HG03175 (cell line): ENCODE results near the gene KCNMA1.

Source experiments
- ATAC-seq: cut with Tn5 transposase; IDR thresholded peaks from one replicate; pipeline ENCODE4 v1.9.1; 2021; ENCODE audit warnings: mild to moderate bottlenecking, moderate library complexity; ENCODE audit not compliant: unreplicated experiment

The KCNMA1 gene

DNA sequence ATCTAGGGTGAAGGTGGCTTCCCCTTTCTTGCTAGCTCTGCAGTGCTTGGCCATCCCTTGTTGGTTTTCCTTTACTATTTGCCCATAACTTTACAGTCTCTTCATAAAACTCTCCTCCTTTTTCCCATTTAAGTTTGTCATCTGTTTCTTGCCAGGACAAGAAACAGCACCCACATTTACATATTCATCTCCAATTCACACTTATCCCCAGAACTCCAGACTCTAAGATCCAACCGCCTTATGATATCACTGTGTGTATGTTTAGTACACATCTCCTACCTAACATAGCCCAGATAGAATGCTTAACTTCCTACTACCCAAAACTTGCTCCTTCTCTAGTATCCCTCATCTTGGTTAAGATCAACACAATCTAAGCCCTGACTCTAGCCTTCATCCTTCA is 622.2 kb downstream of the KCNMA1 start:
- no peak for ATAC-seq

DNA sequence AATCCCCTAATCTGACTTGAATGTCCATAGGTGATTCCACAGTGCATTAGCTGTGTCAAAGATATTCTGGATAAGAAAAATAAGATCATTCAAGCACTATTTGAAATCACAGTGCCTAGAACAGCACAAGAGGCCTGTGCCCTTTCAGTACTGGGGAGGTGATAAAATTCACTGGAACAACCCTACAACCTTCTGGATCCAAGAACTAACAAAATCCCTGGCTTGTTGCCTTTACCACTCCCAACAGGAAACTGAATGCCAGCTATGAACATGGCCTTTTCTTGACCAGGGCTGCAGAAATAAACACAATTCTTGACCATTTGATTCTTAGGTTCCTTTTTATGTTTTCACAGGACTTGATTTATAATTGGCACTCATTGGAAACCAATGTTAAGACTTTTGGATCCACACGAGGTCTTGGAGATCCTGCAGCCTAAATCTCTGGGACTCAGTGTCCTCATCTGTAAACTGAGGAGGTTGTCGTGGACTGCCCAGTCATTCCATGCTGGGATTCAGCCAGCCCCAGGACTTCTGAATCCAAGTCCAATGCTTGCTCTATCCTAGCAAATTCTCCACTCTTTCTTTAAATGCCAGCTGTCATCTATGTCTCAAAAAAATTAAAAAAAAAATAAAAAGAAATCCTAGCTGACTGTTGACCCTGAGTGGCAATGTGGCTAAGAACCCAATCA is 624.7 kb downstream of the KCNMA1 start:
- ATAC-seq = no peak

DNA sequence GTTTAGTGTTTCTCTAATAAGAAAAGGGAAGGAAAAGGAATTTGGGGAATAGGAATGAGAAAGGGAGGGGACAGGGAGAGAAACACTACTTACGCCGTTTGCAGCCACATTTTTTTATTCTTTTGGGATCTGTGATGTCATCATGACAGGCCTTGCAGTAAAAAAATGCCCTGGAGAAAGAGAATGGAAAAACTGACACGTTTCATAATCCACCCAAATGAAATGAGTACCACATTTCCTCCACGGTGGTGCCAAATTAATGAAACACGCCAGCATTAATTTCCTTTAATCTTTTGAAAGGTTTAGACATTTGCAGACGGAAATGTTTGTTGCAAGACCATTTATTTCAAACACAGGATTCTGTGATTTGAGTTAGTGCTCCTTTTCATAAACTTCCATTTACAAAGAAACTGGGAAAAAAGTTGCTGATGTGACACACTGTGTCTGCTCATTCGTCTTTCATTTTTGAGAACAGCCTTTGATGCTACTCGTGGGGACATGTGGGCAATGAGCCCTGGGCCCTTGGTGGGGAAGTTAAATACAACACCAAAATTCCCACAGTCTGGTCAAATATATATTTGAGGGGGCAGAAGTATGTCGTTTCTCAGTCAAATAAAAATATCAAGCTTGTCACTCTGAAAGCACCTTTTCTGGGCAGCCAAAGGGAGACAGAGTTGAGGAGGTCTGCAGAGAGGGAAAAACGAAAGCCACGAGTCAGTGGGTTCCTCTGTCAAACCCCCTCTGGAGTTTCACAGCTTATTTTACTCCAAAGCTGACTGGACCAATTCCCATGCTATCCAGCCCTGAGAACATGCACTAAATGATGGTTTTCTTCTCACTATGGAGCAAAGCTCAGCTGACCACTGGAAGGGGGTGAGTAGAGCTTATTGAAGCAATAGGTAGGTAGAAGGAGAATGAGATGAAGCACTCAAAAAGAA is 625.5 kb downstream of the KCNMA1 start:
- no peak for ATAC-seq

DNA sequence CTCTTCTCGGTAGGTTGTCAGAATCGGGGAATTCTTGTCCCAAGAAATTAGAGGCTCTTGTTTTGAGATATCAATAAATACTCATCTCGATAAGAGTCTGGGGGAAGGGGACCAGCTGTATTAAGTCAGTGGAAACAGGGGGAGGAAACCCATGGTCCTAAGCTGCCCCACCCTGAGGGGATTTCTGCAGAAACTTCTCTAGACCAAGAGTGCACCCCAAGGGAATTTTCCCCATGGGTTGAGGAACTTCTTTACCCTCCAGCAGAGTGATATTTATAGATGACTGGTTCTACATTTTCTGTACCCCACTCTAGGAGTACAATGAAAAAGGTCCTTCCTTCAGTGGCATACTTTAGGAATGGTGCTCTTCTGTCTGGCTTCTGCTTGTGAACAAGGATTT is 627.2 kb downstream of the KCNMA1 start:
- ATAC-seq = no peak

DNA sequence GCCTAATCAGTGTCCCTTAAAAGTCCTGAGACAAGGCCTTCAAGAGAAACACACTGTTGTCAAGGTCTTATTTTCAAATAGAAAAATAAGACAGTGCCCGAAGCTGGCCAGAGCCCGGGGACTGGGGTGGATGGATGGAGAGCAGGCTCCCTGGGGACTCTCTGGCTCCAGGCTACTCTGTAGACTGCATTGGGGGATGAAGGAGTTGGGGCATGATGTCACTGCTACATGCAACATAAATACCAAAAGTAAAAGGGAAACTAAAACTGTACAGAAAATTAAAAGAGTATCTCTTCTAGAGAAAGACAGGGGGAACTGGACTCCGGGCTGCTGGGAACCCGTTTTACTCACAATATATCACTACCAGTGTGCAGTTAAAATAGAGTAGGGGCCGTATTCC is 629.8 kb downstream of the KCNMA1 start:
- ATAC-seq = peak; percentile 74

DNA sequence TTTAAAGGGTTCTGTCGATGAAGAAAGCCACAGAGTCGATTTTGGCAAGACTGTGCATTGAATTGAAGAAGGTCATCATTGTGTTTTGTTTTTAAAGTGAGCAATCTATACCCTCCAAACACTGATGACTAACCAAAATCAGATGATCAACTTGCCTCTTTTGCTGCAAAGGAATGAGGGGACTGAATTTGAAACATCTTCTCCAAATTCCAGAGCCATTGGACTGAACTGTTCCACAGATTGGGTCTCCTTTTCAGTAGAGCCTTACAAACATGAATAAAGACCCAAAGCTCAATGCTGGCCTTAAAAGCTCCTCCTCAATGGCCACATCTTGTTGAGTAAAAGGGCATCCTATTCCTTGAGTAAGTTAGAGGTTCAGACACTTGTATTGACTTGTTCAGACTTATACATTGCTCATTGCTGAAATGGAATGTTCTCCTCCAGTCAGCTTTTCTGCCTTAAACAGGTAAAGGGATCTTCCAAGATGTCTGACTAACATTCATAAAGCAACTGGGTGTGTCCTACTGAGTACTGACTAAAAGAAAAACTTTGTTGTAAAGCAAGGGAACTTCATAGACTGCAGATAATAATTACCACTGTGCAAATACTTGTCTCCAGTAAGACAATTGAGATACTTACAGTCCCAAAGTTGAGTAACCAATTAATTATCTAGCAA is 630.6 kb downstream of the KCNMA1 start:
- no peak for ATAC-seq

DNA sequence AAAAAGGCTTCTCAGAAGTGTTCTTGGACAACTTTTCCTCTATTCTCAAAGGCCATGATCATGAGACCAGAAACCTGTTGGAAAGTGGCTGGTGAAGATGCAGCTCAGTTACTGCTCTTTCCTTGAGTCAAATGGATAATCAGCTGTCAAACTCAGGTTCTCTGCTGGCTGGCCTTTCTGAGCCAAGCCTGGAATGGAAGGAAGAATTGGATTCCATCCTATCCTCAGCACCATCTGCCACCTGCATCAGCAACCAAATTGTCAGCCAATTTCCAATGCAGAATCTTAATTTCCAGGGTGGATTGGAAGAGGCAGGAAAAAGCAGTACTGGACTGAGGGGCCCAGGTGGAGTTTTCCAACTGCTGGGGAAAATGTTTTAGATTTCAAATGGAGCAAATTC is 631.7 kb downstream of the KCNMA1 start:
- ATAC-seq = no peak

DNA sequence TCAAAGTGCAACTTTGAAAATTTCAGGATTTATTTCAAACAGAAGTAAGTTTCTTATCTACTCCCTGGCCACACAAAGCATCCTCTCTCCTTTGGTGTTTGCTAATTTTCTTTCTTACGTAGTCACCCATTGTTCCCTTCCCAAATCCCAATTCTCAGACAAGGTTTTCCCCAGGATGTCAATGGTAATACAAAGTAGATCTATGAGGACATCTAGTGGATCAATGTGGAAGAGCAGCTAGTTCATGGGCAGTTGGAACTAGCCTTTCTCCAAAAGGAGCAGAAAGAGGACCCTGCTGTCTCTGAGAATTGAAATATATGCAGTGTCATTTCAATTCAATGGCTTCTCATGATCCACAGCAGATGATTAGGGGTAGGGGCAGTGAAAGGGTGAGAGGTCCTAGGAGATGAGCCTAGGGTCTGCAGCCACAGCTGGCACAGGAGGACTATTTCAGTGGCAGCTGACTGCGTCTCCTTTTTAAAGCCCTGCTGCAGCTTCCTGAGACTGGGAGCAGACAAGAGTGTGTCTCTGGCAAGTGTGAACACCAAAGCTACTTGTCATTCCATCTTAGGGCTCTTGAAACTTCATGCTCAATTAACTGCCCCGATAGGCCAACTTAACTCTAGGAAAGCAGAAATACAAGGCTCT is 632.6 kb downstream of the KCNMA1 start:
- ATAC-seq = no peak

DNA sequence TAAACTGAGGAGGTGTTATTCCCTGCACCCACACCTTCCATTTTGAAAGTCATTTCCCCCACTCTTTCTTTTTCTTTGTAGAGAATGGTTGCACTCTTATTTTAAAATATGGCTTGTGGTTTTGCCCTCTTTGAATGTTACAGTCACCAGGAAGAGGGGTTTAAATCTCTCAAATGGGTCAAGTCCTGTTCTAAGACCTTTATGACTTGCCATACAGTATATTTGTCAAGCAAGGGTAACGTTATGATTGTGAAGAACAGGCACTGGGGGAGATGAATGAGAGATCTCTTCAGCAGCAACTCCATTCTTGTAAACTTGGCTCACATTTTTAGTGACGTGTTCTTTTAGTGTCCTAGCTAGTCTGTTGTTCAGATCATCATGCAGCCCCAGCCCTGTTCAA is 634.7 kb downstream of the KCNMA1 start:
- no peak for ATAC-seq

DNA sequence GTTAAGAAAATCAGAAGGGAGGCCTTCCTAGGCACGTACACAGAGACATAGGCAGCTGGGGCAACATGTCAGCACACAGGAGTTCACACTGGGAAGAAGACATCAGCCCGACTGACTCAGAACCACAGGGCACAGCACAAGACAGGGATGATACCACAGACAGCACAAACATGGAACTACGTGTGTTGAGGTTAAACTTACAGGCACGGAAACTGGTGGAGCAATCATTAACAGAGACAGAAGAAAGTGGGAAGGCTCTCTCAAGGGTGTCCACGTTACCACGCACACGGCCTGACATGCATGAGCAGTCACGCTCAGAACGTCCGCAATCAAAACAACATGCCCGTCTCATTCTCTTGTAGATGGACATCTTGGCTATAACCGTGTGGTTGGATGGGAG is 636.4 kb downstream of the KCNMA1 start:
- no peak for ATAC-seq

DNA sequence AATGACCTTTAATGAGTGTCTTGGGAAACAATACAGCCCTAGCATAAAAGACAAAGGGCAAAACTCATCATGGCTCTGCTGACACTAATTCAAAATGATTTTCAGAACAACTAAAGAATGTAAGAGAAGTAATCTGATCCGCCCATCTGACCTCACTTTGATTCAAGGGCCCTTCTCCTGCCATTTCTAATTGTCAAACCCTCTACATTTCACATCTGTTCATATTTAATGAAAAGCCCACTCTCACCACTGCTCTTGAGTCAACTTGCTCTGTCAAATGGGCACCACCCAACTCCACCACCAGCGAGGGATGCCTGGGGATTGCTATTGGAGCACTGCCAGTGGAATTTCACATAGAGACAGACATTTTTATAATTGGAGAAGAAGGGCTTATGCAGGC is 639.2 kb downstream of the KCNMA1 start:
- no peak for ATAC-seq

DNA sequence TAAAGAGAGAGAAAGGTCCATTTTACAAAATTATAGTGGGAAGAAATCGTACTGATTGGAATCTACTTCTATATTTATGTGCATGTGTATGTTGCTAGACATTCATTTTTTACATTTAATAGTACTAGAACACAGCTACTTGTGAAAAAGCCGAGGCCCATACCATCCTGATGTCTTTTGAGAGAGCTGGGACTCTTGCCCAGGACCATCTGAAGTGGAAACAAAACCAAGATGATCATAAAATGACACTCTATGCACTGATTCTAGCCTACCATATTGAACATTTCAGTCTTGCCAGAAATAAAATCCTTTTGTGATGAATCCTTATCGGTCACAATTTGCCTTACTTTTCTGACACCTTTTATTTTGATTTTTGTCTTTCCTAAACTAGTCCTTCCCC is 640.0 kb downstream of the KCNMA1 start:
- ATAC-seq = no peak

DNA sequence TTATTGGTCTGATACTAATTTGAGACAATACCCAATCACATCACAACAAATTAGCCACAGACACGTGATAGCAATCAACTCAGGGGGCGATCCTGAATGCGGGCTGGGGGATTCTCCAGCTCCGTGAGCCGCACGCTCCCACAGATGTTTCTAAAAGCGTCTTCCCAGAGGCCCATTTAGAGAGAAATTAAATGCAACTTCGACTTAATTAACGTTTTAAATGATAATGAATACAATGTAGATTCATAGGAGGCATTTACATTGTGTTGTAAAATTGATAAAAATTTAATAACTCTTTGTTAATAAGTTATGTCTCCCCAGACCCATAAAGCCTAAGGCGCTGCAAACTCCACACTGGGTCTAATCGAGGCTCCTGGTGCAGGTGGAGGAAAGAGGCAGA is 642.6 kb downstream of the KCNMA1 start:
- ATAC-seq = no peak

DNA sequence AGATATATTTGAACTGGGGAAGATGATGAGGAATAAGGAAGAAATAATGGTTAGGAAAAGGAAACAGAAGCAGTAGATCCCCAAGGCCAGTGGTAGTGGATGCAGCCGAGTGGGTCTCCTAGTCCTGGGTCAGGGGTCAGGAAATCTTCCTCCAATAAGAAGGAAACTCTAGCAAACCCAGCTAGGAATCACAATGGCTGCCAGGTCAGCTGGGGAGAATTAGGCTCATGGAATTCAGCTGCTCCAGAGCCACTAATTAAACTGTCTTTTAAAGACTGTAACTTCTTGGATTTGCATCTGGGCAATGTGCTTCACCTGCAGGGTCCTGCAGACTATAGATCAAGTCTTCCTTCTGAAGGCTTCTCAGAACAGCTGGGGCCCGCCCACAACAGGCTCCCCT is 644.4 kb downstream of the KCNMA1 start:
- ATAC-seq = no peak

DNA sequence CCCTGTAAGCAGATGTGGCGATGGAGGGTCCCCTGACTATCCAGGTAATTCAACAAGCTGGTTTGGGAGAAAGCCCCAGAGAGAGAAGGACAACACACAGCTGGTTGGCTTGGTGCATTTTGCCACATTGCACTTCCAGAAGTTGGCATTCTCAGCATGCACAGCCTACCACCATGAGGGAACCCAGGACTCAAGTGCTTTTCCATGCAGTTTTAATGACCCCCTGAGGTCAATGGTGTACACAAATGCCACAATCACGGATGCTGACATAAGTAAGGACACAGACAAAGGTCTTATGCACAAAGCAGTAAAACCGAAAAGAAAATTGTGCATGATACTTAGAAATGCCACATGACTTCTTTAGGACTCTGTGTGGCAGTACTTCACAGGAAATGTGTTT is 645.1 kb downstream of the KCNMA1 start:
- no peak for ATAC-seq

DNA sequence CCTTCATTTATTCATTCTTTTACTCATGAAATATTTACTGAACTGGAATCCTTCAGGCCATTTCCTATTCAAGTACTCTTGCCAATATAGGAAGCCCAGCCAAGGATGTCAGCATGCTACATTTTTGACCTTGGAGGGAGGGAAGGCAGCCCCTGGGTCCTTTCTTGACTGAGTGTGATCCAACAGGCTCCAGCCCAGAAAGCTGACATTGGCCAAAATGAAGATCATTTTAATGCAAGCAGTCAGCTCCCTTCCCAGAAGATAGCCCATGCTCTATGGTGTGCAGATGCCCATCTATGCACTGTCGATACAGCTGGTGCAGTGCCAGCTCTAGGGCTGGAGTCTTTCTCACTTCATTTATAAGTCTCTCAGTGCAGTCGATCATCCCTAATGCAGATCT is 646.0 kb downstream of the KCNMA1 start:
- no peak for ATAC-seq

DNA sequence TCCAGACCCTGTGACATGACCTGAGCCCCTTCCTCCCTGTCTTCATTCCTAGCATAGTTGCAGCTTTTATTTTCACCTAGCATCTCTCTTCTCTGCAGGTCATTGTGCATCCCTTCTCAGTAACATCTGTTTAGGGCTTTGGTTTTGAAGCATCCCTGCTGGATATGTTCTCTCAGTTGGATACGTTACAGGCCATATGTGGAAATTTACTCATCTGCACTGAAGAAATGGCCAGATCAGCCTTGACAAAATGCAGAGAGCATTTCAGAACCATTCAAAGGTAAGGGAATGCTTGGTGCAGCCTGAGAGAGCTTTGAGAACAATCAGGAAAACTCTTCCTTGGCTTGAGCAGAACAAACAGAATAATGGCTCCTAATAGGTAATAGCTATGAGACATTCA is 647.0 kb downstream of the KCNMA1 start:
- ATAC-seq = no peak

DNA sequence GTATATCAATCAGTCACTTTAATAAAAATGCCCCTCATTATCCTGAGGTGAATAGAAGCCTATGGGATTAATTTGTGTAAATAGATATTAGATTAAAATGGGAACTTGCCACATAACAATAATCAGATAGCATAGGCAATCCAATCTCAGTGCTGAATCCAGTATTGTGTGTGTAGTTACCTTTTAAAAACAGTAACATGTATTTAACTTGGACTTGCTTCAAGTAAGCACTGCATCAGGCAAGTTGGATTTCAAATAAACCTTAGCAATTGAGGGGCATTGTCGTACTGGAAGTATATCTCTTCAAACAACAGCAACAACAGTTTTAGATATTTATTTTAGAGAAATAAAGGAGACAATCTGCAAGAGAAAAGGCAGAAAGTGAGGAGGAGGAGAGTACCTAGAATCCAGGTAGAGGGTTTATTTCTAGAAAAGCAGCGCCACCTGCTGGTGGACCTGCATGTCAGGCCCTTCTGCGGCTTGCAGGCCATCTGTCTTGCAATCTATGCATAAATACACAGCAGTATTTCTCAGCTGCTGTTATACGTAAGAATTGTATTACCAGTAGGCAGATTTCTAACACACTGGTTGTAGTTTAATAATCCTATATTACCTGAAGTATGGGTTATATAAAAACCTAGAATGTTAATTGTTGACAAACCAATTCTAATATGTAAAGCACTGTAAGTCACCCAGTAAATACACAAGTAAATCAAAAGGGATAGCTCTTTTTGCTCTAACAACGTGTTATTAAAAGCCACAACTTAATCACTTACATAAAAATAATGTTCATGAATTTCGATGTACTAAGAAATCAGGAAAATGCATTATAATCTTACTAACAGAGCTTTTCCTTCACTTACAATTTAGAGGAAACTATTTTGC is 652.8 kb downstream of the KCNMA1 start:
- ATAC-seq = peak; percentile 93

DNA sequence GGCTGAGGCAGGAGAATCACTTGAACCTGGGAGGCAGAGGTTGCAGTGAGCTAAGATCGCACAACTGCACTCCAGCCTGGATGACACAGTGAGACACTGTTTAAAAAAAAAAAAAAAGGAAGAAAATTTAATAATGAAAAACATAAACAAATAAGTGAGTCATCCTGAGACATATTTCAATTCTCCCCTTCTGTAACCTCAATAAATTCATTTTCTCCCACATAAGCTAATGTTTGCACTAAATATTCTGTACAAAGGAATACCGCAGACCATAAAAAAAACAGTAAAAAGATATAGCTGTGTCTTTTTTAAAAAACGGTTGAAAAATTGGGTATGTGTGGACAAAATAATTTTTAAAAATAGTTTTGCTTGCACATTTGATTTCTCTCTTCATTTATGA is 654.0 kb downstream of the KCNMA1 start:
- ATAC-seq = no peak

DNA sequence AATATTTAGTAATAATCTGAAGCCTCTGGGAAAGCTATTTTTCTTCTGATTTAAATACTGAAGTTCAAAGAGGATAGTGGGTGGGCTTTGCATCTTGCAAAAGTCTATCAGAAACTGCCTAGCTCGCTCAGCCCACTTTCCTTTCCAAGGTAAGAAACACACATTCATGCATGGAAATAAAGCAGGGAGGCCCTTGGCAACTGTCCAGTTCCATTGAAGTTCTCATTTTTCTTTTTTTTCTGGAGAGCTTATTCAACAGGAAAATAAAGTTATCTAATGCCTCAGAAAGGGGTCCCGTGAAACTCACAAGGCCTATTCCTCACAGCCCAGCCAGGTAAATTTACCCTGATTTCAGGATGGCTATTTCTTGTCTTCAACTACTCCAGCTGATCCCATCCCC is 654.9 kb downstream of the KCNMA1 start:
- ATAC-seq = no peak
